Mucosa of gallbladder (tissue), 1 donor: ENCODE results near the gene ZIC3. TPM values are rescaled to one million over a fixed set of nuclear protein-coding genes. Genes with fewer than 3 reads are reported as not detected.

Source experiments
- DNase-seq: peaks from one replicate; pipeline ENCODE4 v3.0.0-alpha.2; 2020; ENCODE audit warnings: low spot score
- total RNA-seq: library from RNA; stranded (reverse); gene quantifications from one replicate; pipeline ENCODE4 v1.2.1, GENCODE V29; 2021
- donor health status: DM: no; HTN: no; CAD: no.

Gene ZIC3
- total RNA-seq, 1 donor from 2014 or later = not detected

DNA sequence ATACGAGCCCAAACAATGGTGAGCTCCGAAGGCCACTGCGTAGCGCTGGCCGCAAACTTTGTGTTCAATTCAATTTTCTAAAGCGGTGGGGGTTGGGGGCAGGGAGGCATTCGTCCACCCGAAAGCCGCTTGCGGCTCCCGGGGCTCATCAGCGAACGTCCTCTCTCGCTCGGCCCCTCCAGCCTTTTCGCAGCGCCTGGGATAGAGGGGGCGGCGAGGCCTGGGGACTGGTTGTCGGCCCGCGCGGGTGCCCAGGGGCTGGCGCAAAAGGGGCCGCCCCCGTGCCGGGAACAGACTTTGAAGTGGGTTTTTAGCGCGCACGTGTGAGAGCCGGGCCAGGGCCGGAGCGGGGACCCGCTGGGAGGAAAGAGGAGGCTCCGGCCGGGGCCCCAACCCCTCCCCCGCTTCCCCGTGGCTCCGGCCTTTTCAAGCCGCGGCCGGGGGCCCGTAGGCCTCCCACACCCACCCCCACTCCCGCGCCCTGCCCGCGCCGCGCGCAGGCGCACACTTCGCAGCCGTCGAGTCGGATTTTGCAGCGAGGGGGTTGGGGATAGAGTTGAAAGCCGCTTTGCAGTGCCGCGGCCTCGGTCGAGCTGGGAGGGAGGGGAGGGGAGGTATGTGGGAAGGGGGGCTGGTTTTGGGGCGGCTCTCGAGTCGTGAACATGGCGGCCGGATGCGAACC, 8.3 kb downstream of the ZIC3 start:
- no peak for DNase-seq

DNA sequence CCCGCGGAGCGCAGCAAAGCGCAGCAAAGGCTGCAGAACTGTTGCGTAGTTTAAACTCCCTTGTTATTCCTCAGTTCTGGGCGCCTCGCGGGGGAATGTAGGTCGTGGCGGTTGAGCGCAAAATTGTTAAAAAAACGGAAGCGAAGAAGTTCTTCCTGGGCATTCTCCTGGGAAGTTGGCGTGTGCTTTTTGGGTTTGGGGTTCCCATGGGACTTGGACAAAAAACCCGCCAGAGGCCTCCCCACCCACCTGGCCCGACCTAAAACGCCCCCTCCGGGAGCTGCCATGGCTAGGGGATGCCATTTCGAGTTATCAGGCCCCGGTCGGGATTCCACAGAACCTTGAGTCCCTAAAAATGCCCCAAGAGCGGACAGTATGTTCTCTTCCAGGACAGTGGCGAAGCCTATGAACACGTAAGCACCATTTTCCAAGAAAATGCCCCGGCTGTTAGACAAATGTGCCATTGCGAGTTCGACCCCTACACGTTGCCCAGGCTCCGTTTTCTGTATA, 8.9 kb downstream of the ZIC3 start:
- DNase-seq = no peak

DNA sequence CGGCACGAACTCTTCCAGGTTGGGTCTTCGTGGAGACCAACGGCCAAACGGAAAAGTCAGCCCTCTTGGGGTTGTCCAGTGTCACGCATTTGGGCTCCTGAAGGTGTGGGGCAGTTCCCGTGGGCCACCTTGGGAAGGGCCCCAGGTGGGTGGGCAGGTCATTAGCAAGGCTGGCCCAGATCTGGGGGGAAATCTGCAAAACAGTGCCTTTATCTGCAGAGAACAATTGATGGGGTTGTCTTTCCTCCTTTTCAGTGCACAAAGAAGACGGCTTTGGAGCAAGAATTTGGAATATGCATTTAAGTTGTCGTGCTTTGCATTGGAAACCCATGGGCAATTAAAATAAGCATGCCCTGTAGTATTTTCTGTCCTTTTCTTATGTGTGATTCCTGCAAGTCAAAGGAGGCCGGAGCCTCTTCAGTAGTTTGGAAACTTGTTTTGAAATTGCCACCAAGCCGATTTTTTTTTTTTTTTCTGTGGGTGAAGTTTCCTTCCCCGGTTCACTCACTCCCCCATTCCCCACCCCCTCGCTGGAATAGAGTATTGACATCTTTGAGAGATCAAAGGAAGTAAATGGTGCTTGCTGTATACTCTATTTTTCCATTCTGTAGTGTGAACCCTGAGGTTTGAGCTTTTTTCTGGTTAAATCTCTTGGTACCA, 9.8 kb downstream of the ZIC3 start:
- DNase-seq = no peak

DNA sequence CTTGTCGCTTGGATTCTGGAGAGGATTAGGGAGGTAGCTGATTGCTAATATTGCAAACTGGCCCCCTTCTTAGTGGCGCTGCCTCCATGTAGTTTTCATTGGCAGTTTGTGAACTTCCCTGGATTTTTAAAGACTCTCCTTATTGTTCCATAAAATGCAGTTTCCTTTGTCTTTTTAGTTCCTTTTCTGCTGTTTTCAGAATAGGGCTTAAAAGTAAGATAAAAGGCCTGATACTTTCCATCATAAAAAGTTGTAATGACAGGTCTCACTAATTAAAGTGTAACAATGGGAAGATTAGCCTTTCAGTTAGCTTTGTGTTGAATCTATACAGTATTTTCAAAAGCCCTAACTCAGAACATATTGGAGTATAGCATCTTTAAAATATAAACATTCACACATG, 21.2 kb downstream of the ZIC3 start:
- no peak for DNase-seq

DNA sequence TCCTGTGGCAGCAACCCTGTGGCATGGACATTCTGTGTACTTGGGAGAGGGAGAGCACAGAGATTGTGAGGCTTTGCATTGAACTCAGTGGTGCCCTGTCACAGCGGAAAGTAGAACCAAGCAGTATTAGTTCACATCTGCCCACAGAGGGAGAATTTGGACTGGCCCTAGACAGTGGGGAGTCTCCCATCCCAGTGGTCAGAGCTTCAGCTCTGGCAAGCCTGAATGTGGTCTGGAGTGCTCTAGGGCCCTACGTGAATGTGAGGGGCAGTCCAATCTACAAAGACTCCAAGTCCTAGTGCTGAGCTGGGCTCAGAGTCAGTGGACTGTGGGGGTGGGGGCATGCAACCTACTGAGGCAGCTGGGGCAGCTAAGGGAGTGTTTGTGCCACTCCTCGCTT, 34.8 kb downstream of the ZIC3 start:
- DNase-seq = no peak
